OCI-LY1 (cell line): Measurements from ENCODE around the gene CNTNAP2.

Source experiments
- H2AFZ ChIP-seq: fragments of 200-600 bp; sonication (generic), shearing (Covaris generic); 2 replicates; pipeline ENCODE4 v1.6.0; 2014; ENCODE audit warnings: antibody characterized with exemption, mild to moderate bottlenecking, low read length
- H3F3A ChIP-seq: fragments of 200-600 bp; sonication (generic), shearing (Covaris generic); 2 replicates; pipeline ENCODE4 v1.6.0; 2014; ENCODE audit warnings: mild to moderate bottlenecking, antibody characterized with exemption, low read length, moderate library complexity; ENCODE audit not compliant: insufficient read depth
- H3K27ac ChIP-seq: fragments of 200-600 bp; sonication (generic); 2 replicates; pipeline ENCODE4 v1.5.1; 2014; ENCODE audit warnings: low read length, mixed run types, mild to moderate bottlenecking, low read depth; ENCODE audit not compliant: poor library complexity, severe bottlenecking
- H3K27me3 ChIP-seq: fragments of 200-600 bp; sonication (generic); 2 replicates; pipeline ENCODE4 v1.6.0; 2014; ENCODE audit warnings: antibody characterized with exemption, mild to moderate bottlenecking, low read length, moderate library complexity; ENCODE audit not compliant: insufficient read depth
- H3K36me3 ChIP-seq: fragments of 200-600 bp; sonication (generic); 2 replicates; pipeline ENCODE4 v1.6.1; 2014; ENCODE audit warnings: mild to moderate bottlenecking, antibody characterized with exemption, low read length, moderate library complexity, mixed read lengths; ENCODE audit not compliant: insufficient read depth
- H3K4me1 ChIP-seq: fragments of 200-600 bp; sonication (generic); 2 replicates; pipeline ENCODE4 v1.5.1; 2014; ENCODE audit warnings: mild to moderate bottlenecking, low read length, moderate library complexity; ENCODE audit not compliant: insufficient read depth, severe bottlenecking
- H3K4me2 ChIP-seq: fragments of 200-600 bp; sonication (generic), shearing (Covaris generic); 2 replicates; pipeline ENCODE4 v1.6.1; 2014; ENCODE audit warnings: low read length
- H3K4me3 ChIP-seq: fragments of 200-600 bp; sonication (generic); 2 replicates; pipeline ENCODE4 v1.5.1; 2014; ENCODE audit warnings: low read length, low read depth, mild to moderate bottlenecking, mixed read lengths; ENCODE audit not compliant: poor library complexity, severe bottlenecking
- H3K79me2 ChIP-seq: fragments of 200-600 bp; shearing (Covaris generic); 2 replicates; pipeline ENCODE4 v1.6.1; 2016; ENCODE audit warnings: mixed run types, low read length, mixed read lengths; ENCODE audit not compliant: insufficient read depth
- H3K9ac ChIP-seq: fragments of 200-600 bp; sonication (generic), shearing (Covaris generic); 2 replicates; pipeline ENCODE4 v1.6.1; 2014; ENCODE audit warnings: mild to moderate bottlenecking, low read length, mixed read lengths
- H3K9me2 ChIP-seq: fragments of 200-600 bp; sonication (generic), shearing (Covaris generic); 2 replicates; pipeline ENCODE4 v1.6.1; 2014; ENCODE audit warnings: low read depth, mild to moderate bottlenecking, low read length, mixed read lengths
- H3K9me3 ChIP-seq: fragments of 200-600 bp; shearing (Covaris generic); 2 replicates; pipeline ENCODE4 v1.6.1; 2014; ENCODE audit warnings: low read length, mixed read lengths
- H4K20me1 ChIP-seq: fragments of 200-600 bp; sonication (generic), shearing (Covaris generic); 2 replicates; pipeline ENCODE4 v1.6.0; 2016; ENCODE audit warnings: mild to moderate bottlenecking, low read length; ENCODE audit not compliant: insufficient read depth
- EZH2 ChIP-seq: fragments of 200-600 bp; sonication (generic), shearing (Covaris generic); IDR thresholded peaks from 2 replicates; pipeline ENCODE4 v1.8.0; 2017; ENCODE audit warnings: borderline replicate concordance, mixed run types, mild to moderate bottlenecking, antibody characterized with exemption, low read length, moderate library complexity, mixed read lengths
- TF ChIP-seq, protein P1 (sequence below): fragments of 200-600 bp; sonication (generic), shearing (Covaris generic); IDR thresholded peaks from 2 replicates; pipeline ENCODE4 v1.5.1; 2017; ENCODE audit warnings: mild to moderate bottlenecking, antibody characterized with exemption, low read length, moderate library complexity, mixed read lengths

CNTNAP2 gene

DNA sequence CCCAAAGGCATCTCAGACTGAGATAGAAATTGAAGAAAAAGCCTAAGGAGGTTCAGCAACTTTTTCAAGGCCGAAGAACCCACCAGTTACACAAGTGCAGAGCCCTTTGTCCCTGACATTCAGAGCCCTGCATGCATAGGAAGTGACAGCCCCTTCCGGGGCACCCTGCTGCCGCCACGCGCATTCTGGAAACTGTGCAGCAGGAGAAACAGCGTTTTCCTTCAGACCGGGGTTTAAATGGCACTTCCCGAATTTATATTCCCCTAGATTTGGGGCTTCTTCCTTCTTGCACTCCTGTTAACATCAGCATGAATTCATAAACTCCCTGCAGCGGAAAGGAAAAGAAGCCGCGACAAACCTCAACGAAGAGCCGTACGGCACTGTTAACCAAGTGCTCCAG is 2283.5 kb downstream of the CNTNAP2 start:
- Histone ChIP-seq H4K20me1 (no peaks in the 10 kb centered on the region), H3K4me1 (no peaks in the 10 kb centered on the region), H3K27me3 (no peaks in the 10 kb centered on the region), H3K9me3 (no peaks in the 10 kb centered on the region), H3K27ac (no peak overlapping the region), H3K9ac (no peak overlapping the region), H2AFZ (no peak overlapping the region), H3K4me3 (no peak overlapping the region), H3F3A (no peaks in the 10 kb centered on the region), H3K79me2 (no peaks in the 10 kb centered on the region), H3K9me2 (no peaks in the 10 kb centered on the region), H3K36me3 (no peaks in the 10 kb centered on the region), H3K4me2 (no peak overlapping the region)
- TF ChIP-seq, protein P1, sequence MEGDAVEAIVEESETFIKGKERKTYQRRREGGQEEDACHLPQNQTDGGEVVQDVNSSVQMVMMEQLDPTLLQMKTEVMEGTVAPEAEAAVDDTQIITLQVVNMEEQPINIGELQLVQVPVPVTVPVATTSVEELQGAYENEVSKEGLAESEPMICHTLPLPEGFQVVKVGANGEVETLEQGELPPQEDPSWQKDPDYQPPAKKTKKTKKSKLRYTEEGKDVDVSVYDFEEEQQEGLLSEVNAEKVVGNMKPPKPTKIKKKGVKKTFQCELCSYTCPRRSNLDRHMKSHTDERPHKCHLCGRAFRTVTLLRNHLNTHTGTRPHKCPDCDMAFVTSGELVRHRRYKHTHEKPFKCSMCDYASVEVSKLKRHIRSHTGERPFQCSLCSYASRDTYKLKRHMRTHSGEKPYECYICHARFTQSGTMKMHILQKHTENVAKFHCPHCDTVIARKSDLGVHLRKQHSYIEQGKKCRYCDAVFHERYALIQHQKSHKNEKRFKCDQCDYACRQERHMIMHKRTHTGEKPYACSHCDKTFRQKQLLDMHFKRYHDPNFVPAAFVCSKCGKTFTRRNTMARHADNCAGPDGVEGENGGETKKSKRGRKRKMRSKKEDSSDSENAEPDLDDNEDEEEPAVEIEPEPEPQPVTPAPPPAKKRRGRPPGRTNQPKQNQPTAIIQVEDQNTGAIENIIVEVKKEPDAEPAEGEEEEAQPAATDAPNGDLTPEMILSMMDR = no peak
- TF ChIP-seq EZH2 = no peak

DNA sequence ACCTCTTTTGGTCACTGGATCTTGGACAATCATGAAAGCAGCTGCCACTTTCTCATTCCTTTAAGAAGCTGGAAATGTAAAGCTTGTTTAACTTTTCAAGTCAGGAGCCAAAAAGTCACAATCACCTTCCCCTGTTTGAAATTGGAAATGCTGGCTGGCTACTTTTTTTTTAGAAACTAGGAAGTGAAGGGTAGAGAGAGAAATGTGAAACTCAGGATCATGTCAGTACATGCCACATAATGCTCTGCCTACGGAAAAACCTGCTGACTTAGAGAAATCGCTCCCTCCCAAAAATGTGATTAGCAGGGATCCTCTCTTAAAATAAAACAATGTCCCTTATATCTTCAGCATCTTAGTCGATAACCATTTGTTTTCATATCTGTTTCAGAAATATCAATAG is 2285.6 kb downstream of the CNTNAP2 start:
- Histone ChIP-seq H3K27me3 (no peaks in the 10 kb centered on the region), H3K9me2 (no peaks in the 10 kb centered on the region), H3K4me3 (no peak overlapping the region), H3K9me3 (no peaks in the 10 kb centered on the region), H3K79me2 (no peaks in the 10 kb centered on the region), H3K36me3 (no peaks in the 10 kb centered on the region), H3K4me2 (no peak overlapping the region), H2AFZ (no peak overlapping the region), H3K4me1 (no peaks in the 10 kb centered on the region), H4K20me1 (no peaks in the 10 kb centered on the region), H3K27ac (no peak overlapping the region), H3K9ac (no peak overlapping the region), H3F3A (no peaks in the 10 kb centered on the region)
- TF ChIP-seq, protein P1 = no peak
- TF ChIP-seq EZH2 = no peak

DNA sequence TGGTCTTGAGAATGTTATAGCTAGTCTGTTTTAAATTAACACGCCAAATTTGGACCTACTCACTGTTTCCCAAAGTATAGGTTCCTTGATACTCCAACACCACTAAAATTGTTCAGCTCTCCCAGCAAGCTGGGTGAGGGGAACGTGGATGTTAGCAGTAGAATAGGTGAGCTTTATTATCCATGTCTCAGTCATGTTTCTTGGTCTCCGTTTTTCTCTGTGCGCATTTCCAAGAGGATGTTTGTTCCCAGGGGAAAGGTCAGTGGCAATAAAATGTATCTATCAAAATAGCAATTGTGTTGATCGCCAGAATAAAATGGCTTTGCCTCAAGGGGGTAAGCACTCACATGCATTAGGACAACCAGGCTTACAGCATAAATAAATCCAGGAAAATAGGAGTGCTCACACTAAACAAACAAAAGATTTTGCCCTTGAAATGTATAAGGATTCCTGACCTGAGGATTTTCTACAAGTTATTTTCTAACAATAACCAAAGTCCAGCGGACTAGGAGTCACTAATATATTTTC is 2286.9 kb downstream of the CNTNAP2 start:
- Histone ChIP-seq H3K9me2 (no peaks in the 10 kb centered on the region), H3K9me3 (no peaks in the 10 kb centered on the region), H3K79me2 (no peaks in the 10 kb centered on the region), H3K36me3 (no peaks in the 10 kb centered on the region), H3K27me3 (peaks cover 4% of the 10 kb centered on the region; the same call in 1 of the 2 replicates), H3K4me2 (no peak overlapping the region), H3K4me3 (no peak overlapping the region), H3K4me1 (no peaks in the 10 kb centered on the region), H2AFZ (no peak overlapping the region), H3F3A (no peaks in the 10 kb centered on the region), H3K9ac (no peak overlapping the region), H3K27ac (no peak overlapping the region), H4K20me1 (no peaks in the 10 kb centered on the region)
- TF ChIP-seq EZH2 = no peak
- TF ChIP-seq, protein P1 = no peak
